ENCODE data around the gene EPHA7. TPM values are rescaled to one million over a fixed set of nuclear protein-coding genes. Genes with fewer than 3 reads are reported as not detected.

EPHA7 gene
- total RNA-seq, 1 experiment from 2014 or later, result 9.5 TPM

GRCh38 chr6:93413190-93413589, 6.2 kb downstream of the EPHA7 start:
- no peak for DNase-seq
- H2BK15ac ChIP-seq (ENCODE audit: low read depth, low read length), result no peak overlapping the region
- H4K5ac ChIP-seq (ENCODE audit: insufficient read length, low read depth, low read length), result no peak overlapping the region
- no peaks in the 10 kb centered on the region for H4K20me1 ChIP-seq (ENCODE audit: control insufficient read depth, insufficient read depth, insufficient read length)
- peaks cover 9% of the 10 kb centered on the region for H3K27me3 ChIP-seq (ENCODE audit: insufficient read depth, low read length)
- no peak overlapping the region for H4K8ac ChIP-seq (replicated peaks; ENCODE audit: insufficient read length, low read depth, low read length)
- Mint-ChIP-seq H3K4me3 (no peak overlapping the region), H3K27ac (no peak overlapping the region), H3K9me3 (no peaks in the 10 kb centered on the region), H3K27me3 (ENCODE audit: low read depth) (peaks cover 25% of the 10 kb centered on the region), H3K4me1 (peaks cover 13 to 15% of the 10 kb centered on the region in 2 experiments), H3K36me3 (ENCODE audit: insufficient read depth in 1 of 3, low read depth in 3 of 3) (peaks cover 0 to 8% (median 2%) of the 10 kb centered on the region in 3 experiments; a peak in 2 of 7 replicates)
- no peak overlapping the region for H3K18ac ChIP-seq (ENCODE audit: insufficient read length, low read depth, low read length)
- no peak overlapping the region for H2AFZ ChIP-seq (ENCODE audit: low read length)
- no peak overlapping the region for H3K4me2 ChIP-seq (ENCODE audit: insufficient read depth, insufficient read length, low read length)
- H3K14ac ChIP-seq (ENCODE audit: insufficient read depth, low read length), result no peak overlapping the region
- no peaks in the 10 kb centered on the region for H3K4me1 ChIP-seq (ENCODE audit: insufficient read depth, low read length)
- H3K9ac ChIP-seq (ENCODE audit: extremely low read depth, insufficient read length, low read length), result no peak overlapping the region
- H2AK5ac ChIP-seq (ENCODE audit: insufficient read length, low read length), result no peak overlapping the region
- H3K4ac ChIP-seq (ENCODE audit: low read depth, low read length), result no peak overlapping the region
- H2BK120ac ChIP-seq (ENCODE audit: low read depth, low read length, poor library complexity, severe bottlenecking), result no peak overlapping the region
- no peak overlapping the region for H2BK5ac ChIP-seq (ENCODE audit: insufficient read length, low read length)
- H3K9me3 ChIP-seq (ENCODE audit: control insufficient read depth, low read depth, low read length), result no peaks in the 10 kb centered on the region
- H3K79me1 ChIP-seq (ENCODE audit: insufficient read depth, low read depth, low read length, poor library complexity, severe bottlenecking), result no peaks in the 10 kb centered on the region
- no peak overlapping the region for H3T11ph ChIP-seq (ENCODE audit: low read length)
- no peak overlapping the region for H2BK12ac ChIP-seq (ENCODE audit: insufficient read length, low read depth, low read length)
- no peak for TF ChIP-seq CTCF (conservative IDR thresholded peaks at IDR 0.05)
- no peak overlapping the region for H3K27ac ChIP-seq (ENCODE audit: insufficient read length, low read depth, low read length)
- H2BK20ac ChIP-seq (ENCODE audit: low read depth, low read length, poor library complexity, severe bottlenecking), result no peak overlapping the region
- no peak overlapping the region for H3K56ac ChIP-seq (ENCODE audit: insufficient read length, low read depth, low read length)
- H3K23ac ChIP-seq (ENCODE audit: insufficient read length, low read depth, low read length), result no peak overlapping the region
- peaks cover 17% of the 10 kb centered on the region for H3K23me2 ChIP-seq (ENCODE audit: insufficient read length, low read depth, low read length, poor library complexity, severe bottlenecking)
- H3K79me2 ChIP-seq (ENCODE audit: insufficient read depth, low read length), result no peaks in the 10 kb centered on the region
- no peak overlapping the region for H4K91ac ChIP-seq (ENCODE audit: insufficient read length, low read depth, low read length)

Data from H9 (cell line).